C1 segment of cervical spinal cord (tissue), 14 donors: ENCODE data around the gene NPAT.
A peak's percentile ranks its signal among the peaks of the same experiment; 100 is the strongest.

ENCODE experiments used
- DNase-seq, 14 donors: peaks; one replicate each; lab custom pipeline; 2025; lab: John Stamatoyannopoulos, UW

The NPAT gene

GRCh38 chr11:108222574-108223347 lies at the start of gene NPAT, which contains the start of gene ATM:
NPAT (minus strand) TSS chr11:108222638; CDS start chr11:108222536, 102 bp downstream.
ATM (plus strand) TSS chr11:108223067; CDS start chr11:108227625, 4,558 bp downstream.
- peak; percentile 96 to 100 (median 99) for DNase-seq

- no peak for DNase-seq
Observed at GRCh38 chr11:108269583-108269982, 47.1 kb upstream of the NPAT start.

DNA sequence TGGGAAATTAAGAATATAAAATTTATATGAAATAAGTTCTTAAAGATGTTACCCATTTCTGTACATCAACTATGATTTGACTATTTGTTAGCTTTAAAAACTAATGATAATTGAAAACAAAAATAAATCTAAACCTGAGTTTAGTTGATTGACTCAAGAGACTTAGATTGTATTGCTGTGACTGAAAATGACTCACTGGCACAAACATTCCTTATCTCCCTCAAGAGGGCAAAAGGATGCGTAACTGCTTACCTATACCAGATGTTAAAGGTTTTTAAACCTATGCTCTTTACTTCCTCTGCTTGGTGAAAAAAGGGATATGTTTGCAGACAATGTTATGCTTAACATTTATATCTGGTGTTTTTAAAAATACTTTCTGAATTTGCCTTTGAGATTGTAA lies 30.7 kb upstream of the NPAT start:
- DNase-seq: no peak

DNA sequence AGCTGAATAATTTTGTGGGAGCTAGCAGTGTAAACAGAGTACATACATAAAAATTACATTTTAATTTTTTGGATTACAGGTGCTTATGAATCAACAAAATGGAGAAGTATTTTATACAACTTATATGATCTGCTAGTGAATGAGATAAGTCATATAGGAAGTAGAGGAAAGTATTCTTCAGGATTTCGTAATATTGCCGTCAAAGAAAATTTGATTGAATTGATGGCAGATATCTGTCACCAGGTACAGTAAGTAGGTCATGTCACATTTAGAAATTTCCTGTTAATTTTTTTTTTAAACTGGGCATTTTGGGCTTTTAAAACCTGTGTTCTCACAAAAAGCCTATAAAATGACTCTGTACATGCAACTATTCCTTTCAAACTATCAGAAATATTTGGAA lies 24.4 kb upstream of the NPAT start:
- DNase-seq: no peak

- DNase-seq: no peak
Observed at GRCh38 chr11:108246308-108246707, 23.9 kb upstream of the NPAT start.

DNA sequence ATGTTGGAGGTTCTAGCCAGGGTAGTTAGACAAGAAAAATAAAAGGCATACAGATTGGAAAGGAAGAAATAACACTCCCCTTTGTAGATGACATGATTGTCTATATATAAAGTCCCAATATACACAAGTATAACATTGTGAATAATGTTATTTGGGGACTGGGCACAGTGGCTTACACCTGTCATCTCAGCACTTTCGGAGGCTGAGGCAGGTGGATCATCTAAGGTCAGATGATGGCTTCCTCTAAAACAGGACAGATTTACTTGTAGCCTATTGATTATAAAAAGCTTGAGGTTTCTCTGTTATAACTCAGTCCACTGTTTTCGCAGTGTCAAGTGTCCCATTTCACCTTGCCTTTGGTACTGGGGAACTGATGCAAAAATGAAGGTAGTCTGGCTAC lies 20.0 kb upstream of the NPAT start:
- DNase-seq: no peak

DNA sequence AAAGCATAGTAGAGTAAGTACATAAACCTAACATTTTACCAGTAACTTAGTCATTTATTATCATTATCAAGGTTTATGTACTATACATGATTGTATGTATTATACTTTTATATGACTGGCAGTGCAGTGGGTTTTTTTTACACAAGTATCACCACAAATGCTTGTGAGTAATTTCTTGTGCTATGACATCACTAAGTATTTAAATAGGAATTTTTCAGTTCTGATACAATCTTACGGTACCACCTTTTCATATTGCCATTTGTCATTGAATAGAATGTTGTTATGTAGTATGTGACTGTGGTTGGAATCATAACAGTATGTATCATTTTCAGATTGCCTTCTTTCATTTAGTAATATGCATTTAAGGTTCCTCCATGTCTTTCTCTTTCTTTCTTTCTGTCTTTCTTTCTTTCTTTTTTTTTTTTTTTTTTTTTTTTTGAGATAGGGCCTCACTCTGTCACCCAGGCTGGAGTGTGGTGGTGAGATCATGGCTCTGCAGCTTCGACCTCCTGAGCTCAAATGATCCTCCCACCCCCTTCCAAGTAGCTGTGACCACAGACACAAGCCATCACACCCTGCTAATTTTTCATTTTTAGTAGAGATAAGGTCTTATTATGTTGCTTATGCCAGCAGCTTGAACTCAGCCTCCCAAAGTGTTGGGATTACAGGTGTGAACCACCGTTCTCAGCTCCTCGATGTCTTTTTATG lies 19.0 kb upstream of the NPAT start:
- DNase-seq: no peak

- DNase-seq: no peak
Observed at GRCh38 chr11:108239076-108239475, 16.6 kb upstream of the NPAT start.

GRCh38 chr11:108237058-108237481 lies 14.6 kb upstream of the NPAT start:
- DNase-seq: no peak

DNA sequence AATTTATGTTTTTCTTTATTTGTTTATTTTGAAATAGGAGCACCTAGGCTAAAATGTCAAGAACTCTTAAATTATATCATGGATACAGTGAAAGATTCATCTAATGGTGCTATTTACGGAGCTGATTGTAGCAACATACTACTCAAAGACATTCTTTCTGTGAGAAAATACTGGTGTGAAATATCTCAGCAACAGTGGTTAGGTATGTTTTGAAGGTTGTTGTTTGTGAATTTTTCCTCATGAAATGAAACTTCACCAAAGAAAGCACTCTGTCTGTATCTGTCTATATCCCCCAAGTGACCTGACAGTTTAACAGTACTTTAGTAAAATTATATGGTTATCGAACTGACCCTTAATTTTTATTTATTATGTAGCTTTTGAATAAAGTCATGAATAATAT lies 13.2 kb upstream of the NPAT start:
- no peak for DNase-seq

DNA sequence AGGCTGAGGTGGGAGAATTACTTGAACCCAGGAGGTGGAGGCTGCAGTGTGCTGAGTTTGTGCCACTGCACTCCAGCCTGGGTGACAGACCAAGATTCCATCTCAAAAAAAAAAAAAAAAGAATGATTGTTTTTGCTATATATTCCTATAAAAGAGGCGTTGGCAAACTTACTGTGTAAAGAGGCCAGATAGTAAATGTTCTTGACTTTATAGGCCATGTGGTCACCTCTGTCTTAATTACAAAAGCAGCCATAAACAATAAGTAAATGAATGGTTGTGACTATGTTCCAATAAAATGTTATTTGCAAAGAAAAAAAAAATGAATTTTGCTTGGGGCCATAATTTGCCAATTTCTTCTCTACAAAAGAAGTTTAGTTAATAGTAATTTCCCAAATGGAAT lies 12.8 kb upstream of the NPAT start:
- no peak for DNase-seq

- DNase-seq: no peak
Observed at GRCh38 chr11:108233277-108233945, 11.0 kb upstream of the NPAT start.

DNA sequence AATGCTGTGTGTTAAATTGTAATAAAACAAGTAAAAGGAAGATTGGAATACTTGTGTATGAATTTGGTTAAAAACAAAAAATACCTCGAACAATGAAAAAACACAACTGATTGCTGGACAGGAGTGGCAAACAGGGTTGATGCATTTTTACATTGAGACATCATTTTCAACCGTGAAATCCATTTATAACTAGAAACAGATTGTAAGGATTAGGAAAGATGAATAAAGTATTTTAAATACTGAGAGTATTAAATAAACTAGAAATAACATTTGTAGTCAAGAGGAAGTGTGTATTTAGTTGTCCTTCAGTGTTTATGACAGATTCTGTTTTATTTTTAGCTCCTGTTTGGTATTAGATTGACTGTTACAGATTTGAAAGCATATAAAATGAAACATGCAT lies 5.8 kb upstream of the NPAT start:
- DNase-seq: no peak

DNA sequence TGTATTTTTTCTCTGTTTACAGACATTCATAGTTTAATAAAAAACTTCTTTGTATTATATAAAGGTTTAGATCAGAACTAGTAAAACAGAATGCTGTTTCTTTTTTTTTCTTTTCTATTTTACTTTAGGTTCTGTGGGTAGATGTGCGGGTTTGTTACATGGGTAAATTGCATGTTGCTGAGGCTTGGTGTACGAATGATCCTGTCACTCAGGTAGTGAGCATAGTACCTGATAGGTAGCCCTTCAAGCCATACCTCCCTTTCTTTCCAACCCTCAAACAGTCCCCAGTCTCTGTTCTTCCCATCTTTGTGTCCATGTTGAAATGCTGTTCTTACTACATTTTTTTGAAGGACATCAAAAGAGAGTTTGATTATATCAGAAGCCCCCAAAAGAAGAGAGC lies 3.6 kb upstream of the NPAT start:
- DNase-seq: no peak

DNA sequence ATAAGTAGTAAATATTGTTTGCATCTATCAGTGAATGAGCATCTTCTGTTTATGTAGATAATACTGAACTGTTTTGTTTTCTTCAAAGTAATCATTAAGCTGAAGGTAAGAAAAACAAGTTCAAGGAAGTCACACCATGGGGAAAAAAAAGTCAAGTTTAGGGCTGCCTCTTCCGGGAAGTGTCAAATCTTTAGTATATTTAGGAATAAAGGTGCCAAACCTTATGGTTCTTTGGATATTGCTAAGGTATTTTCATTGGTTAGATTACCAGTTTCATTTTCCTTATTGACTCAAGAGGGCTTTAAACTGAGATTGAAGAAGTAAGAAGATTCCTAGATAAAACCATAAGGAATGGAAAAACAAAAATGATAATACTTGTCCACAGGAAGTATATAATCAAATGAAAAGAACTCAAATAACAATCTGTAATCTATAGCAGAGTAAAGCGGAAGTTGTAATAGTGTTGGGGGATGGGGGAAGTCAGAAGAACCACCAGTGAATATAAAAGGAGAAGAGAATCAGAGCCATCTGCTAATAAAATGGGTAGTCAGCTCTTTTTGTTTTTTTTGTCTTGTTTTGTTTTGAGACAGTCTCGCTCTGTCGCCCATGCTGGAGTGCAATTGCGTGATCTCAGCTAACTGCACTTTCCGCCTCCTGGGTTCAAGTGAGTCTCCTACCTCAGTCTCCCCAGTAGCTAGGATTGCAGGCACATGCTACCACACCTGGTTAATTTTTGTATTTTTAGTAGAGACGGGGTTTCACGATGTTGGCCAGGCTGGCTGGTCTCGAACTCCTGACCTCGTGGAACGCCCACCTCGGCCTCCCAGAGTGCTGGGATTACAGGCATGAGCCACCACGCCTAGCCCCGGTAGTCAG lies 2.7 kb upstream of the NPAT start:
- peak in 1 of 14 donors; percentile 7 for DNase-seq

DNA sequence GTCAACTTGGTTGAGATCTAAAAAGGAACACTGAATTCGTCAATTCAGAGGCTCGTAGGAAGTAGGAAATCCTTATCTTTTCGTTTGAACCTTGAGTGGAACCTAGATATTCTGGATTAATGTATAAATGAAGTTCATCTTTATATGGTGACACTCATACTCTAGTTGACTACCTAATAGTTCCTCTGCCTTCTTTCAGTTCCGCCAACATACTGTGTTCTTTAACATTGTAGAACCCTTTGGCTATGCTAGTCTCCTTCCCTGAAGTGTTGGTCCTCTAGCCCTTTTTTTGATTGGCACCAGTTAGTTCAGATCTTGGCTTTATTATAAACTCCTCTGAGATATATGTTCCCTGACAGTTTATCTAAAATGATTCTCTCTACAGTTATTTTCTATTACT lies 1.9 kb upstream of the NPAT start:
- no peak for DNase-seq

DNA sequence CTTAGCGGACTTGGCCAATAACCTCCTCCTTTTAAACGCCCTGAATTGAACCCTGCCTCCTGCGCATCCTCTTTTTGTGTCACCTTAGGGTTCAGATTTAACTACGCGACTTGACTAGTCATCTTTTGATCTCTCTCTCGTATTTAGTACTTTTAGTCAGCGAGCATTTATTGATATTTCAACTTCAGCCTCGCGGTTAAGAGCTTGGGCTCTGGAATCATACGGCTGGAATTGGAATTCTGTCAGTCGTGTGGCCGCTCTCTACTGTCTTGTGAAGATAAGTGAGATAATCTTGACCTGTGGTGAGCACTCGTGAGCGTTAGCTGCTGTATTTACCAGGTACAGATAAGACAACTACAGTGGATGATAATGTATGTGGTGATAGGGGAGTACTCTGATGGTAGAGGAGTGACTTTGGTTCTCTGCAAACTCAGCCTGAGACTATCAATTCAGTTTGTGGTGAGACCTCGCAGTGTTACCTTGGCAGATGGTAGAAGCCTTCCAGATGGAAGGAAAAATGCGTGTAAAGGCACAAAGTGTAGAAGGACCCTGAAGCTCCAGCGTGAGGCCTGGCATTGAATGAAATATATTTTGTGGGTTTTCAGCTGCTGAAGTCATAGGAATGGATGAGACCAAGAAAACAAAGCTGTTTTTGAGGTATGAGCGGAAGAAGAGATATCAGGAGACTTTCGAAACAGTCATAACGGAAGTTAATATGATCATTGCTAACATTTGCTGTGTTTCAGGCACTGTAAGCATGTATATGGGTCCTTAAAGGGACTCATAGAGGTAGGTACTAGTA lies 1.1 kb upstream of the NPAT start:
- DNase-seq: peak in 2 of 14 donors; percentile 28 to 65

GRCh38 chr11:108221911-108222573 lies 396 bp downstream of the NPAT start:
- peak in 1 of 14 donors; percentile 54 for DNase-seq

GRCh38 chr11:108221371-108221770 lies 1.1 kb downstream of the NPAT start:
- DNase-seq: no peak

DNA sequence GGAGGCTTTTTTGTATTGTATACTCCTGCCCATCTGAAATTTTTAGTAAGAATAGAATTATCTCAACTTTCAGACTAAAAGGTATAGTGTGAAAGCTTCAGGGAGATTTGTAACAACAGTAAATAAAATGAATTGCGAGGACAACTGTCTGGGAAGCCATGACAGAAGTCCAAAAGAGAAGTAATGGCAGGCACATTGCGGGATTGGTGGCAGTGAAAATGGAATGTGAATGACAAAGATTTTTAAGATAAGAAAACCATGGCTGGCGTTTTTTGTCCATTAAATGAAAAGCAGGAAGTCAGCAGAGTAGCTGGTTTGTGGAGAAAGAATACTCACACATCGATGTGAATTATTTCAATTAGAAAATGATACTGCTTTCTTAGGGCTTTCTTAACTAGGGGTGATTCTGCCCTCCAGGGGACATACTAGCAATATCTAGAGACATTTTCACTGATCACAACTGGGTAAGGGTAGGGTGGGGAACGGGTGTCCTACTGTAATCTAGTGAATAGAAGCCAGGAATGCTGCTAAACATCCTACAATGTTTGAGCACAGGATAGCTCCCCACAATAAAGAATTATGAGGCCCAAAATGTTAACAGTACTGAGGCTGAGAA lies 1.6 kb downstream of the NPAT start:
- no peak for DNase-seq
